Neural progenitor cell (in vitro differentiated cells): ENCODE results near the gene POFUT2. TPM values are rescaled to one million over a fixed set of nuclear protein-coding genes. Genes with fewer than 3 reads are reported as not detected.

ENCODE experiments used
- DNase-seq: peaks from one replicate; pipeline ENCODE4 v3.0.0-alpha.2; 2016; ENCODE audit warnings: low spot score
- H2AFZ ChIP-seq: fragments of 200-600 bp; sonication (generic); replicated peaks from 2 replicates; pipeline ENCODE4 v1.6.1; 2016; ENCODE audit warnings: antibody characterized with exemption
- H3F3A ChIP-seq: fragments of 200-600 bp; sonication (generic); 2 replicates; pipeline ENCODE4 v1.6.1; 2016; ENCODE audit warnings: antibody characterized with exemption, low read depth
- H3K27ac ChIP-seq: fragments of 200-600 bp; sonication (generic); 2 replicates; pipeline ENCODE4 v1.5.1; 2016; ENCODE audit warnings: mild to moderate bottlenecking
- H3K27me3 ChIP-seq: fragments of 200-600 bp; sonication (generic); 2 replicates; pipeline ENCODE4 v1.6.1; 2016; ENCODE audit warnings: mild to moderate bottlenecking, moderate library complexity
- H3K36me3 ChIP-seq: fragments of 200-600 bp; sonication (generic); 2 replicates; pipeline ENCODE4 v1.5.1; 2016
- H3K4me1 ChIP-seq: fragments of 200-600 bp; sonication (generic); 2 replicates; pipeline ENCODE4 v1.6.1; 2016; ENCODE audit warnings: mixed run types
- H3K4me2 ChIP-seq: fragments of 200-600 bp; sonication (generic); 2 replicates; pipeline ENCODE4 v1.6.1; 2016
- H3K4me3 ChIP-seq: fragments of 200-600 bp; sonication (generic); 2 replicates; pipeline ENCODE4 v1.5.1; 2016
- H3K79me2 ChIP-seq: fragments of 200-600 bp; sonication (generic); 2 replicates; pipeline ENCODE4 v1.6.1; 2016; ENCODE audit warnings: low read depth
- H3K9ac ChIP-seq: fragments of 200-600 bp; sonication (generic); 2 replicates; pipeline ENCODE4 v1.6.1; 2016
- H3K9me3 ChIP-seq: fragments of 200-600 bp; sonication (generic); 2 replicates; pipeline ENCODE4 v1.5.1; 2016; ENCODE audit warnings: low read depth
- H4K20me1 ChIP-seq: fragments of 200-600 bp; sonication (generic); 2 replicates; pipeline ENCODE4 v1.6.1; 2016; ENCODE audit warnings: low read depth
- H3K27ac Mint-ChIP-seq: 3 replicates; pipeline ENCODE4 v1.8.0; 2021; ENCODE audit warnings: mixed read lengths
- H3K27me3 Mint-ChIP-seq: 2 replicates; pipeline ENCODE4 v1.8.0; 2022; ENCODE audit warnings: low read depth, mild to moderate bottlenecking, inconsistent platforms, moderate library complexity, mixed read lengths; ENCODE audit not compliant: insufficient read depth
- H3K36me3 Mint-ChIP-seq: 3 replicates; pipeline ENCODE4 v1.8.0; 2021; ENCODE audit warnings: mixed read lengths
- H3K4me1 Mint-ChIP-seq: 3 replicates; pipeline ENCODE4 v1.8.0; 2021; ENCODE audit warnings: mixed read lengths
- H3K4me3 Mint-ChIP-seq: 3 replicates; pipeline ENCODE4 v1.8.0; 2021; ENCODE audit warnings: mild to moderate bottlenecking, moderate library complexity, mixed read lengths
- H3K9me3 Mint-ChIP-seq: 3 replicates; pipeline ENCODE4 v1.8.0; 2020; ENCODE audit warnings: mixed read lengths
- EZH2 ChIP-seq: fragments of 200-600 bp; sonication (generic); IDR thresholded peaks from 2 replicates; pipeline ENCODE4 v1.6.1; 2017; ENCODE audit warnings: antibody characterized with exemption, mild to moderate bottlenecking, moderate library complexity
- EZH2phosphoT487 ChIP-seq: fragments of 200-600 bp; sonication (generic); IDR thresholded peaks from 2 replicates; pipeline ENCODE4 v1.6.1; 2017; ENCODE audit warnings: antibody characterized with exemption
- total RNA-seq: library from RNA; depleted of rRNA; stranded (reverse); fragments of >200 nt; gene quantifications from 2 replicates; pipeline ENCODE4 v1.2.3, GENCODE V29; 2015; ENCODE audit warnings: low replicate concordance
- TF ChIP-seq, protein P1 (sequence below): fragments of 200-600 bp; sonication (generic); IDR thresholded peaks from 2 replicates; pipeline ENCODE4 v1.5.1; 2017; ENCODE audit warnings: antibody characterized with exemption, mild to moderate bottlenecking

The POFUT2 gene
- total RNA-seq, 1 donor from 2014 or later = 28.5 TPM

DNA sequence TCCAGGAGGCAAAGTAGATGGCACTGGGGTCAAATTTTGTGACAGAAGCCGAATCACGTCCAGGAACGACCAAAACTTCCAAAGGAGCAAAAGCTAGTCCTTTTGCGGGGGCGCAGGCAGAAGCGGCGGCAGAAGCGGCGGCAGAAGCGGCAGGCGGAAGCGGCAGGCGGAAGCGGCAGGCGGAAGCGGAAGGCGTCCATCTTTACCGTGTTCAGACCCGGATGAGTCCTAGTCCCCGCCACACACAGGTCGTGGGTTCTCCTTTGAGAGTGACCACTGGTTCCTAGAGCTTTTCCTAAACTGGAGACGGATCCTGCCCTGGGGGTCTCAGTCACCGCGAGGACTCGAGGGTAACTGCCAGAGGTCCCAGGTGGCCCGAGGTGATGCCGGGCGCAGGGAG lies 53.6 kb downstream of the POFUT2 start:
- no peak overlapping the region for H3K4me3 Mint-ChIP-seq
- no peak overlapping the region for H3K27ac Mint-ChIP-seq
- Histone ChIP-seq H3F3A (no peaks in the 10 kb centered on the region), H3K27me3 (no peaks in the 10 kb centered on the region), H3K9me3 (no peaks in the 10 kb centered on the region), H3K4me1 (no peaks in the 10 kb centered on the region), H3K9ac (no peak overlapping the region), H3K36me3 (no peaks in the 10 kb centered on the region), H3K4me2 (no peak overlapping the region), H4K20me1 (no peaks in the 10 kb centered on the region), H3K79me2 (no peaks in the 10 kb centered on the region), H3K27ac (no peak overlapping the region), H2AFZ (no peak overlapping the region), H3K4me3 (no peak overlapping the region)
- TF ChIP-seq EZH2phosphoT487 = no peak
- TF ChIP-seq EZH2 = no peak
- TF ChIP-seq, protein P1, sequence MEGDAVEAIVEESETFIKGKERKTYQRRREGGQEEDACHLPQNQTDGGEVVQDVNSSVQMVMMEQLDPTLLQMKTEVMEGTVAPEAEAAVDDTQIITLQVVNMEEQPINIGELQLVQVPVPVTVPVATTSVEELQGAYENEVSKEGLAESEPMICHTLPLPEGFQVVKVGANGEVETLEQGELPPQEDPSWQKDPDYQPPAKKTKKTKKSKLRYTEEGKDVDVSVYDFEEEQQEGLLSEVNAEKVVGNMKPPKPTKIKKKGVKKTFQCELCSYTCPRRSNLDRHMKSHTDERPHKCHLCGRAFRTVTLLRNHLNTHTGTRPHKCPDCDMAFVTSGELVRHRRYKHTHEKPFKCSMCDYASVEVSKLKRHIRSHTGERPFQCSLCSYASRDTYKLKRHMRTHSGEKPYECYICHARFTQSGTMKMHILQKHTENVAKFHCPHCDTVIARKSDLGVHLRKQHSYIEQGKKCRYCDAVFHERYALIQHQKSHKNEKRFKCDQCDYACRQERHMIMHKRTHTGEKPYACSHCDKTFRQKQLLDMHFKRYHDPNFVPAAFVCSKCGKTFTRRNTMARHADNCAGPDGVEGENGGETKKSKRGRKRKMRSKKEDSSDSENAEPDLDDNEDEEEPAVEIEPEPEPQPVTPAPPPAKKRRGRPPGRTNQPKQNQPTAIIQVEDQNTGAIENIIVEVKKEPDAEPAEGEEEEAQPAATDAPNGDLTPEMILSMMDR = no peak
- peaks cover 13% of the 10 kb centered on the region for H3K4me1 Mint-ChIP-seq
- H3K36me3 Mint-ChIP-seq = no peaks in the 10 kb centered on the region
- H3K9me3 Mint-ChIP-seq = peaks cover 4% of the 10 kb centered on the region
- no peak for DNase-seq
- H3K27me3 Mint-ChIP-seq = peaks cover 10% of the 10 kb centered on the region

DNA sequence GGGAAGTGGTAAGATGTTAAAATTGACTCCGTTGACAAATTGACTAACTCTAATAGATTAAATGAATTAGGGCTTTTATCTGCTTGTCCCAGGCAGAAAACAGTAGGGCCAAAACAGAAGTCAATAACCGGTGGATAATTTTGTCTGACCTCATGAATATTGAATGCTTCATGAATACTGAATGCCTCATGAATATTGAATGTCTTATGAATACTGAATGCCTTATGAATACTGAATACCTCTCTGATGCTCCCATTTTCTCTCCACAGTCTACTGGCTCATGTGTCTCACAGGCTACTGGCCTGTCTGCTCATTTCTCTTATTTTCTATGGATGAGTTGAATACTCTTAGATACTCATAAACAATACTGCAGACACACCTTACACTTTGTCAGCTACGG lies 56.0 kb downstream of the POFUT2 start:
- Mint-ChIP-seq H3K4me1 (peaks cover 17% of the 10 kb centered on the region), H3K27ac (no peak overlapping the region), H3K9me3 (no peaks in the 10 kb centered on the region), H3K27me3 (peaks cover 9% of the 10 kb centered on the region), H3K4me3 (no peak overlapping the region), H3K36me3 (no peaks in the 10 kb centered on the region)
- TF ChIP-seq, protein P1 = no peak
- TF ChIP-seq EZH2 = no peak
- TF ChIP-seq EZH2phosphoT487 = no peak
- Histone ChIP-seq H3K36me3 (no peaks in the 10 kb centered on the region), H3K4me1 (no peaks in the 10 kb centered on the region), H3K4me2 (no peak overlapping the region), H3K79me2 (no peaks in the 10 kb centered on the region), H2AFZ (no peak overlapping the region), H3K27me3 (no peaks in the 10 kb centered on the region), H4K20me1 (no peaks in the 10 kb centered on the region), H3K27ac (no peak overlapping the region), H3K4me3 (no peak overlapping the region), H3K9ac (no peak overlapping the region), H3K9me3 (no peaks in the 10 kb centered on the region), H3F3A (no peaks in the 10 kb centered on the region)
- DNase-seq = no peak

DNA sequence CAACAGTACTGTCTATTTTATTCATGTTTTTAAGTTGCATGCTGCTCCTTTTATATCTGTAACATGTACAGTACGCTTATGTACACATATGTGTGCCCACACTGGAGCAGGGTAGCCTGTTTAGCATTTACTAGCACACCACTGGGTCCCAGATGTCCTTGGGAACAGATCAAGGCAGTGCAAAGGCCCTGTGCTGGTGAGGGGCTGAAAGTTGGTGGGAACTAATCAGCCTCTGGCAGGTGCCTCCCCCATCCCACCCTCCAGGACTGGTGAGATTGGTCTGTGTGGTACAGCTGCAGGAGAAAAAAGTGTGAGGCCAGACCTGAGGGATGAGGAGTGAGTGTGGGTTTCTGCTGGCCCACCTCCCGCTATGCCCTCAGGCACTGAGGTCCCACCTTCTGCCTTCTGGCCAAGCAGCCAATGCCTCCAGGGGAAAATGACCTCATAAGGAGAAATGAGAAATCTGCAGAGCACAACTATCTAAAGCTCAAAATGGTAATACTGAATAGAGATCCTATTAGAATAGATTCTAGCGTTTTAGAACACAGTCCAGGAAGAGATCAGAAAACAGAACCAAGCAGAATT lies 58.9 kb downstream of the POFUT2 start:
- Mint-ChIP-seq H3K4me3 (no peak overlapping the region), H3K27ac (no peak overlapping the region), H3K9me3 (no peaks in the 10 kb centered on the region), H3K27me3 (peaks cover 4% of the 10 kb centered on the region), H3K36me3 (no peaks in the 10 kb centered on the region), H3K4me1 (peaks cover 7% of the 10 kb centered on the region)
- Histone ChIP-seq H3K4me2 (no peak overlapping the region), H3K4me1 (no peaks in the 10 kb centered on the region), H2AFZ (no peak overlapping the region), H3F3A (peaks cover 3% of the 10 kb centered on the region), H3K9ac (no peak overlapping the region), H3K27ac (no peak overlapping the region), H4K20me1 (no peaks in the 10 kb centered on the region), H3K9me3 (no peaks in the 10 kb centered on the region), H3K79me2 (no peaks in the 10 kb centered on the region), H3K4me3 (no peak overlapping the region), H3K36me3 (no peaks in the 10 kb centered on the region), H3K27me3 (no peaks in the 10 kb centered on the region)
- TF ChIP-seq EZH2phosphoT487 (no peak), EZH2 (no peak)
- TF ChIP-seq, protein P1 = no peak
- DNase-seq = no peak
